ENCODE measurements around the gene ADAM12. TPM values are rescaled to one million over a fixed set of nuclear protein-coding genes. Genes with fewer than 3 reads are reported as not detected.

Gene ADAM12
- total and polyA plus RNA-seq, 7 donors: under 0.01 to 0.82 (median 0.46) TPM; not detected in 1

DNA sequence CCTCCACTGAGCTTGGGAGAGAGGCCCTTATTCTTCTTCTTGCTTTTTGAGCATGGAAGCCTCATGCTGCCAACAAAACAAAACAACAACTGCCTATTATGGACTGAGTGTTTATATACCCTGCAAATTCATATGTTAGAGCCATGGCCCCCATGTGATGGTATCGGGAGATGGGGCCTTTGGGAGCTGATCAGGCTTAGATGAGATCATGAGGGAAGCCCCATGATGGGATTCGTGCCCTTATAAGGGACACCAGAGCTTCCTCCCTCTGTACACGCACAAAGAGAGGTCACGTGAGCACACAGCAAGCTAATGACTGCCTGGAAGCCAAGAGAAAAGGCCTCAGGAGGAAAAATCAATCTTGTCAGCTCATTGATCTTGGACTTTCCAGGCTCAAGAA is 256.9 kb downstream of the ADAM12 start:
- no peaks in the 10 kb centered on the region for H3K9me3 ChIP-seq
- DNase-seq: no peak
- WGBS, 2 donors: 74 to 79% methylated on average over 4 of the region's 4 CpGs
- intact Hi-C loops (cut with DNase I): loop anchor here (2.0 kb wide), 1 partner anchor 25 kb away; no protein-coding TSS in a partner anchor
- TF ChIP-seq POLR2AphosphoS5 (IDR thresholded peaks at IDR 0.05) (no peak), CTCF (IDR thresholded peaks at IDR 0.05) (no peak), POLR2A (IDR thresholded peaks at IDR 0.05) (no peak), EP300 (IDR thresholded peaks at IDR 0.05) (no peak)
- no peaks in the 10 kb centered on the region for H3K36me3 ChIP-seq
- H3K4me1 ChIP-seq: no peaks in the 10 kb centered on the region
- H3K27ac ChIP-seq: no peak overlapping the region
- no peaks in the 10 kb centered on the region for H3K27me3 ChIP-seq
- no peak overlapping the region for H3K4me3 ChIP-seq

DNA sequence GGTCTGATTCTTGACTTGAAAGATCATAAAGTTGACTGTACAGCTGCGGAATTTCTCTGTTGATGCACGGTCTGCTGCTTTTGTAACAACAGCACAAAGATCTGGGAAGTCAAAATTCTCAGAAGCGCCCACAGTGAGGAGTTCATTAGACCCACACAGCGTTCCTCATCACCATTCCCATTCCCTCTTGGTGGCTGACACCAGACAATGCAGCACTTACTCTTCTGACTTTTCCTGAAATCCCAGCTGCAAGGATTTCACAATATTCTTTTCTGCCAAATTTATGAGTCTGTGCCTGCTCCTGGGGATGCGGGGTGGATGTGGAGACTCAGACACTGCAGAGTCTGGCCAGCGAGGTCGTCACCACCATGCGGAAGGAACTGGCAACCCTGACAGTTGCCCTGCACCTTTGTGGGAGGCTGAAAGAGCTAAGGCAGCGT is 258.0 kb downstream of the ADAM12 start:
- no peaks in the 10 kb centered on the region for H3K4me1 ChIP-seq
- TF ChIP-seq EP300 (IDR thresholded peaks at IDR 0.05): no peak
- TF ChIP-seq POLR2A (IDR thresholded peaks at IDR 0.05): no peak
- TF ChIP-seq POLR2AphosphoS5 (IDR thresholded peaks at IDR 0.05): no peak
- no peak for TF ChIP-seq CTCF (IDR thresholded peaks at IDR 0.05)
- intact Hi-C loops (cut with DNase I): loop anchor here (2.0 kb wide), 1 partner anchor 27 kb away; no protein-coding TSS in a partner anchor
- H3K9me3 ChIP-seq: no peaks in the 10 kb centered on the region
- DNase-seq: no peak
- no peak overlapping the region for H3K4me3 ChIP-seq
- no peaks in the 10 kb centered on the region for H3K27me3 ChIP-seq
- no peak overlapping the region for H3K27ac ChIP-seq
- no peaks in the 10 kb centered on the region for H3K36me3 ChIP-seq
- WGBS, 2 donors: 79 to 80% methylated on average over 9 of the region's 9 CpGs

DNA sequence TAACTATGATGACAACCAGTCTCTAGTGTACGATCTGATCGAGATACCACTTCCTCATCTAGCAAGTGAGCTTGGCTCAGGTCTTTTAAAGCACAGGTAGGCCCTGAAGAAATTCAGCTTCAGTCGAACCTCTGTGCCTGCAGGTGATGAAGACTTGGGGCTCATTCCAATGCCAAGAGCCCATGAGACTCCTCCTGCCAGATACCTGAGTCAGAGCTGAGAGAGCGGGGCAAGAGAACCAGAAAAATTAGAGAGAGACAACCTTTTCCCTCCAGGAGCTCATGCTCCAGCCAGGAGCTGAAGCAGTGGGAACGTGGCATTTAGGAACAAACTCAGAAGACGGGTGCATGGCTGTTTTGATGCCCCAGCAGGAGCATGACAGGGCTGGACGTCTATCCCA is 259.3 kb downstream of the ADAM12 start:
- no peak overlapping the region for H3K27ac ChIP-seq
- TF ChIP-seq POLR2AphosphoS5 (IDR thresholded peaks at IDR 0.05) (no peak), EP300 (IDR thresholded peaks at IDR 0.05) (no peak), POLR2A (IDR thresholded peaks at IDR 0.05) (no peak)
- 73 to 74% methylated on average over 7 of the region's 7 CpGs for WGBS, 2 donors
- no peaks in the 10 kb centered on the region for H3K9me3 ChIP-seq
- no peak overlapping the region for H3K4me3 ChIP-seq
- intact Hi-C loops (cut with DNase I): no loop called here
- H3K4me1 ChIP-seq: no peaks in the 10 kb centered on the region
- H3K36me3 ChIP-seq: no peaks in the 10 kb centered on the region
- no peak for DNase-seq
- no peaks in the 10 kb centered on the region for H3K27me3 ChIP-seq

DNA sequence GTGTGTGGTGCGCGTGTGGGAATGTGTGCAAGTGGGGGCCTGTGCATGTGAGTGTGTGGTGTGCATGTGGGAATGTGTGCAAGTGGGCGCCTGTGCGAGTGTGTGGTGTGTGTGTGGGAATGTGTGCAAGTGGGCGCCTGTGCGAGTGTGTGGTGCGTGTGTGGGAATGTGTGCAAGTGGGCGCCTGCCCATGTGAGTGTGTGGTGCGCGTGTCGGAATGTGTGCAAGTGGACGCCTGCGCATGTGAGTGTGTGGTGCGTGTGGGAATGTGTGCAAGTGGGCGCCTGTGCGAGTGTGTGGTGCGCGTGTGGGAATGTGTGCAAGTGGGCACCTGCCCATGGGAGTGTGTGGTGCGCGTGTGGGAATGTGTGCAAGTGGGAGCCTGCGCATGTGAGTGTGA is 259.7 kb downstream of the ADAM12 start:
- no peak overlapping the region for H3K27ac ChIP-seq
- no peak overlapping the region for H3K4me3 ChIP-seq
- no peaks in the 10 kb centered on the region for H3K36me3 ChIP-seq
- H3K4me1 ChIP-seq: no peaks in the 10 kb centered on the region
- H3K9me3 ChIP-seq: no peaks in the 10 kb centered on the region
- intact Hi-C loops (cut with DNase I): no loop called here
- TF ChIP-seq POLR2AphosphoS5 (IDR thresholded peaks at IDR 0.05) (no peak), EP300 (IDR thresholded peaks at IDR 0.05) (no peak), POLR2A (IDR thresholded peaks at IDR 0.05) (no peak), CTCF (IDR thresholded peaks at IDR 0.05) (no peak)
- H3K27me3 ChIP-seq: no peaks in the 10 kb centered on the region
- DNase-seq: no peak
- WGBS, 2 donors: 96 to 97% methylated on average over 21 of the region's 21 CpGs

- H3K4me3 ChIP-seq: no peak overlapping the region
- intact Hi-C loops (cut with DNase I): no loop called here
- no peaks in the 10 kb centered on the region for H3K4me1 ChIP-seq
- TF ChIP-seq POLR2AphosphoS5 (IDR thresholded peaks at IDR 0.05) (no peak), EP300 (IDR thresholded peaks at IDR 0.05) (no peak), POLR2A (IDR thresholded peaks at IDR 0.05) (no peak), CTCF (IDR thresholded peaks at IDR 0.05) (no peak)
- no peak for DNase-seq
- H3K9me3 ChIP-seq: no peaks in the 10 kb centered on the region
- no peaks in the 10 kb centered on the region for H3K36me3 ChIP-seq
- H3K27me3 ChIP-seq: no peaks in the 10 kb centered on the region
- 84 to 92% methylated on average over 7 of the region's 7 CpGs for WGBS, 2 donors
- H3K27ac ChIP-seq: no peak overlapping the region
Measured at GRCh38 chr10:126127481-126128029, 260.7 kb downstream of the ADAM12 start.

Data from sigmoid colon (tissue), 7 donors.